Osteoblast (primary cell): ENCODE data around the gene BCAS4. TPM values are rescaled to one million over a fixed set of nuclear protein-coding genes. Genes with fewer than 3 reads are reported as not detected.

Experiments
- DNase-seq: peaks from one replicate; pipeline ENCODE4 v3.0.0; 2011; ENCODE audit warnings: low spot score, mixed read lengths; ENCODE audit not compliant: insufficient read length; ENCODE audit errors: missing footprints
- H2AFZ ChIP-seq: 2 replicates; pipeline ENCODE4 v1.6.0; 2011; ENCODE audit warnings: mild to moderate bottlenecking, low read length
- H3K27ac ChIP-seq: 2 replicates; pipeline ENCODE4 v1.5.1; 2011; ENCODE audit warnings: mild to moderate bottlenecking, low read depth, low read length, moderate library complexity
- H3K27me3 ChIP-seq: 2 replicates; pipeline ENCODE4 v1.6.0; 2012; ENCODE audit warnings: mild to moderate bottlenecking, control low read depth, inconsistent platforms, low read length, moderate library complexity; ENCODE audit not compliant: insufficient read depth
- H3K36me3 ChIP-seq: 2 replicates; pipeline ENCODE4 v1.5.1; 2011; ENCODE audit warnings: mild to moderate bottlenecking, low read length, control low read depth, moderate library complexity; ENCODE audit not compliant: insufficient read depth
- H3K4me1 ChIP-seq: 2 replicates; pipeline ENCODE4 v1.5.1; 2011; ENCODE audit warnings: mild to moderate bottlenecking, low read length, control low read depth, moderate library complexity; ENCODE audit not compliant: insufficient read depth
- H3K4me2 ChIP-seq: 2 replicates; pipeline ENCODE4 v1.6.0; 2011; ENCODE audit warnings: mild to moderate bottlenecking, low read length; ENCODE audit not compliant: insufficient read depth
- H3K4me3 ChIP-seq: fragments of 200-600 bp; sonication (generic); 3 replicates; pipeline ENCODE4 v1.5.1; 2012; ENCODE audit warnings: mild to moderate bottlenecking, low read length, inconsistent platforms; ENCODE audit not compliant: insufficient read depth
- H3K79me2 ChIP-seq: 2 replicates; pipeline ENCODE4 v1.6.0; 2012; ENCODE audit warnings: mild to moderate bottlenecking, low read length, control low read depth, inconsistent platforms; ENCODE audit not compliant: insufficient read depth
- H3K9me3 ChIP-seq: 2 replicates; pipeline ENCODE4 v1.5.1; 2011; ENCODE audit warnings: low read depth, low read length, control low read depth
- H4K20me1 ChIP-seq: 2 replicates; pipeline ENCODE4 v1.6.0; 2012; ENCODE audit warnings: mild to moderate bottlenecking, low read length, control low read depth; ENCODE audit not compliant: insufficient read depth
- CTCF ChIP-seq: IDR thresholded peaks from 2 replicates; pipeline ENCODE4 v1.5.1; 2011; ENCODE audit warnings: mild to moderate bottlenecking, low read depth, low read length, moderate library complexity; ENCODE audit errors: extremely low read depth
- total RNA-seq: library from RNA; depleted of rRNA; stranded (reverse); fragments of >200 nt; gene quantifications from 2 replicates; pipeline ENCODE4 v1.2.3, GENCODE V29; 2012

Gene BCAS4
- total RNA-seq, 1 donor: 2.9 TPM

GRCh38 chr20:50815162-50815989 is 20.5 kb downstream of the BCAS4 start:
- Histone ChIP-seq H3K27ac (no peak overlapping the region), H3K9me3 (no peaks in the 10 kb centered on the region), H3K4me3 (peak overlapping the region; percentile 12), H3K4me2 (peak overlapping the region; percentile 58), H3K27me3 (no peaks in the 10 kb centered on the region), H3K79me2 (peaks cover 5% of the 10 kb centered on the region), H3K4me1 (peaks cover 19% of the 10 kb centered on the region), H2AFZ (no peak overlapping the region), H3K36me3 (no peaks in the 10 kb centered on the region), H4K20me1 (no peaks in the 10 kb centered on the region)
- no peak for TF ChIP-seq CTCF
- peak; percentile 92 for DNase-seq

GRCh38 chr20:50817776-50818172 is 22.9 kb downstream of the BCAS4 start:
- Histone ChIP-seq H3K9me3 (no peaks in the 10 kb centered on the region), H3K36me3 (no peaks in the 10 kb centered on the region), H3K79me2 (peaks cover 2% of the 10 kb centered on the region), H2AFZ (peak overlapping the region; percentile 97), H4K20me1 (no peaks in the 10 kb centered on the region), H3K4me2 (no peak overlapping the region), H3K27ac (peak overlapping the region; percentile 57), H3K27me3 (no peaks in the 10 kb centered on the region), H3K4me3 (no peak overlapping the region), H3K4me1 (peaks cover 19% of the 10 kb centered on the region)
- no peak for TF ChIP-seq CTCF
- no peak for DNase-seq

- H3K4me3 ChIP-seq: no peak overlapping the region
- H4K20me1 ChIP-seq: no peaks in the 10 kb centered on the region
- no peaks in the 10 kb centered on the region for H3K27me3 ChIP-seq
- no peaks in the 10 kb centered on the region for H3K9me3 ChIP-seq
- DNase-seq: no peak
- TF ChIP-seq CTCF: no peak
- no peak overlapping the region for H2AFZ ChIP-seq
- H3K4me2 ChIP-seq: no peak overlapping the region
- H3K36me3 ChIP-seq: no peaks in the 10 kb centered on the region
- peaks cover 24% of the 10 kb centered on the region for H3K4me1 ChIP-seq
- H3K79me2 ChIP-seq: no peaks in the 10 kb centered on the region
- H3K27ac ChIP-seq: no peak overlapping the region
Observed at GRCh38 chr20:50819349-50819748, 24.5 kb downstream of the BCAS4 start.

- peaks cover 24% of the 10 kb centered on the region for H3K4me1 ChIP-seq
- H3K79me2 ChIP-seq: no peaks in the 10 kb centered on the region
- DNase-seq: no peak
- no peak overlapping the region for H3K4me3 ChIP-seq
- no peak for TF ChIP-seq CTCF
- H4K20me1 ChIP-seq: no peaks in the 10 kb centered on the region
- H2AFZ ChIP-seq: no peak overlapping the region
- no peaks in the 10 kb centered on the region for H3K9me3 ChIP-seq
- H3K27me3 ChIP-seq: no peaks in the 10 kb centered on the region
- H3K36me3 ChIP-seq: no peaks in the 10 kb centered on the region
- H3K27ac ChIP-seq: no peak overlapping the region
- H3K4me2 ChIP-seq: no peak overlapping the region
Observed at GRCh38 chr20:50820515-50821256, 25.8 kb downstream of the BCAS4 start.
